Measurements from ENCODE around the gene ARFGAP1. TPM values are rescaled to one million over a fixed set of nuclear protein-coding genes. Genes with fewer than 3 reads are reported as not detected.

The ARFGAP1 gene
- polyA plus RNA-seq, 2 of the 4 experiments (the other 2 are of a cell fraction): 41.0 to 106 TPM

DNA sequence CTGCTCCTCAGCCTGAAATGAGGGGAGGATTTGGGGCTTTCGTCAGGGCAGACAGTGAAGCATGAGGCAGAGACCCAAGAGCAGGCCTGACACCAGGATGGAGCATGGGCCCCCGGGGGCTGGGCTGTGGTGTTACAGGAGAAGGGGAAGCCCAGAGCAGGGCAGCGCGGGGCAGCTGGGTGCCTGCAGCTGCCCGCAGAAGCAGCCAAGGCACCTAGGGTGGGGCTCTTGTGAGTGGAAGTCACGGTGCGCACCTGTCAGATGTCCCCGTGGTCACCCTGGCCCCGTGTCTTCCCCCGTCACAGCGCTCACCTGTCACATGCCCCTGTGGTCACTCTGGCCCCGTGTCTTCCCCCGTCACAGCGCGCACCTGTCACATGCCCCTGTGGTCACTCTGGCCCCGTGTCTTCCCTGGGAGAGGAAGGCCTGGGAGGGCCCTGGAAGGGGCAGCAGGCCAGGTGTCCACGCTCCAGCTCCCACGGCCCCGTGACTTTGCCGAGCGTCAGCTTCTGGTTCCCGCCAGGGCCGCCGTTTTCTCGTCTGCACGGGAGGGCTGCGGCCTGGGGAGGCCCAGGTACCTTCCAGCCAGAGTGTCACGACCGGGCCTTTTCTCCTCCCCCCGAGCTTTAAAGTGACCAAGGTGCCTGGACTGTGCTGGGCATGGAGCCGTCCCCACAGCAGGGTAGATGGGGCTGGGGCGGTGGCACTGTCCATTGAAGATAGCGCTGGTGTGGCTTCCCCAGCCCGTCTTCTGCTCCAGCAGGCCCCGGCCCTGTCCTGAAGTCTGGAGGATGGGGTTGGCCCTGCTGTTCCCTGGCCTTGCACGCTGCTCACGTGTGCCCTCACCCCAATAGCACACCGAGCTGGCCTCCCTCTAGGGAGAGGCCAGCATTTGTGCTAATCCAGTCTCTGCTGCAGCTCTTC lies 9.4 kb downstream of the ARFGAP1 start (continued):
- TF ChIP-seq HEYL (CRISPR knock-in tag; IDR thresholded peaks at IDR 0.05): no peak
- no peak for TF ChIP-seq HOXB5 (CRISPR knock-in tag; IDR thresholded peaks at IDR 0.05)
- no peak for TF ChIP-seq TP53 (CRISPR knock-in tag; IDR thresholded peaks at IDR 0.05)
- TF ChIP-seq ZC3H11A (IDR thresholded peaks at IDR 0.05): no peak

DNA sequence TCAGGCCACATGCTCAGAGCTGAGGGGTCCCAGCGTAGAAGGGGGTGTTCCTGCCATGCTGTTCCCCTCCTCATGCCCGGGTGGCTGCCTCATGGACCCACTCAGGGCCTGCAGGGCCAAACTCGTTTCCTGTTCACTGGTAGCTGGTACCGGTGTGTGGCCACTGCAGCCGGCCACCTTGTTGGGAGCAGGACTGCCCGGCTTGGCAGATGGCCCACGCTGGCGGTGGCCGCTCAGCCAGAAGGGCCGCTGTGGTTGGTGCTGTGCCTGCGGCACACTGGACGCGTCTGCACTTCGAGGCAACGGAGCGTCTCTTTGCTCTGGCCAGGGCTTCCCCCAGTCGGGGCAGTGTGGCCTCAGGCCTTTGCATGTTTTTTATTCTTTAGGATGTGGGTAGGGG lies 10.3 kb downstream of the ARFGAP1 start:
- Histone ChIP-seq H3K4me2 (no peak overlapping the region), H3K4me1 (no peaks in the 10 kb centered on the region), H3K9me3 (no peaks in the 10 kb centered on the region), H3K27ac (no peak overlapping the region), H3K4me3 (no peak overlapping the region)
- WGBS (ENCODE audit: missing lambda C conversion rate): 97% methylated on average over 12 of the region's 17 CpGs
- ATAC-seq (no peak), DNase-seq (ENCODE audit: low read depth in 1 of 2, low spot score in 1 of 2) (no peak), FAIRE-seq (no peak)
- TF ChIP-seq, protein P1, sequence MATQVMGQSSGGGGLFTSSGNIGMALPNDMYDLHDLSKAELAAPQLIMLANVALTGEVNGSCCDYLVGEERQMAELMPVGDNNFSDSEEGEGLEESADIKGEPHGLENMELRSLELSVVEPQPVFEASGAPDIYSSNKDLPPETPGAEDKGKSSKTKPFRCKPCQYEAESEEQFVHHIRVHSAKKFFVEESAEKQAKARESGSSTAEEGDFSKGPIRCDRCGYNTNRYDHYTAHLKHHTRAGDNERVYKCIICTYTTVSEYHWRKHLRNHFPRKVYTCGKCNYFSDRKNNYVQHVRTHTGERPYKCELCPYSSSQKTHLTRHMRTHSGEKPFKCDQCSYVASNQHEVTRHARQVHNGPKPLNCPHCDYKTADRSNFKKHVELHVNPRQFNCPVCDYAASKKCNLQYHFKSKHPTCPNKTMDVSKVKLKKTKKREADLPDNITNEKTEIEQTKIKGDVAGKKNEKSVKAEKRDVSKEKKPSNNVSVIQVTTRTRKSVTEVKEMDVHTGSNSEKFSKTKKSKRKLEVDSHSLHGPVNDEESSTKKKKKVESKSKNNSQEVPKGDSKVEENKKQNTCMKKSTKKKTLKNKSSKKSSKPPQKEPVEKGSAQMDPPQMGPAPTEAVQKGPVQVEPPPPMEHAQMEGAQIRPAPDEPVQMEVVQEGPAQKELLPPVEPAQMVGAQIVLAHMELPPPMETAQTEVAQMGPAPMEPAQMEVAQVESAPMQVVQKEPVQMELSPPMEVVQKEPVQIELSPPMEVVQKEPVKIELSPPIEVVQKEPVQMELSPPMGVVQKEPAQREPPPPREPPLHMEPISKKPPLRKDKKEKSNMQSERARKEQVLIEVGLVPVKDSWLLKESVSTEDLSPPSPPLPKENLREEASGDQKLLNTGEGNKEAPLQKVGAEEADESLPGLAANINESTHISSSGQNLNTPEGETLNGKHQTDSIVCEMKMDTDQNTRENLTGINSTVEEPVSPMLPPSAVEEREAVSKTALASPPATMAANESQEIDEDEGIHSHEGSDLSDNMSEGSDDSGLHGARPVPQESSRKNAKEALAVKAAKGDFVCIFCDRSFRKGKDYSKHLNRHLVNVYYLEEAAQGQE (IDR thresholded peaks at IDR 0.05): no peak
- no peak for TF ChIP-seq RAD21 (conservative IDR thresholded peaks at IDR 0.05 in 1 of 2, IDR thresholded peaks at IDR 0.05 in 1 of 2)
- no peak for TF ChIP-seq POLR2AphosphoS2 (conservative IDR thresholded peaks at IDR 0.05; ENCODE audit: low read length)
- TF ChIP-seq, protein P2, sequence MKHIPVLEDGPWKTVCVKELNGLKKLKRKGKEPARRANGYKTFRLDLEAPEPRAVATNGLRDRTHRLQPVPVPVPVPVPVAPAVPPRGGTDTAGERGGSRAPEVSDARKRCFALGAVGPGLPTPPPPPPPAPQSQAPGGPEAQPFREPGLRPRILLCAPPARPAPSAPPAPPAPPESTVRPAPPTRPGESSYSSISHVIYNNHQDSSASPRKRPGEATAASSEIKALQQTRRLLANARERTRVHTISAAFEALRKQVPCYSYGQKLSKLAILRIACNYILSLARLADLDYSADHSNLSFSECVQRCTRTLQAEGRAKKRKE (CRISPR knock-in tag; IDR thresholded peaks at IDR 0.05; ENCODE audit: low read depth): no peak
- no peak for TF ChIP-seq RFX5 (IDR thresholded peaks at IDR 0.05)
- no peak for TF ChIP-seq CEBPB (IDR thresholded peaks at IDR 0.05)
- TF ChIP-seq MYC (IDR thresholded peaks at IDR 0.05; ENCODE audit: borderline replicate concordance, low read length): no peak
- TF ChIP-seq, protein P3, sequence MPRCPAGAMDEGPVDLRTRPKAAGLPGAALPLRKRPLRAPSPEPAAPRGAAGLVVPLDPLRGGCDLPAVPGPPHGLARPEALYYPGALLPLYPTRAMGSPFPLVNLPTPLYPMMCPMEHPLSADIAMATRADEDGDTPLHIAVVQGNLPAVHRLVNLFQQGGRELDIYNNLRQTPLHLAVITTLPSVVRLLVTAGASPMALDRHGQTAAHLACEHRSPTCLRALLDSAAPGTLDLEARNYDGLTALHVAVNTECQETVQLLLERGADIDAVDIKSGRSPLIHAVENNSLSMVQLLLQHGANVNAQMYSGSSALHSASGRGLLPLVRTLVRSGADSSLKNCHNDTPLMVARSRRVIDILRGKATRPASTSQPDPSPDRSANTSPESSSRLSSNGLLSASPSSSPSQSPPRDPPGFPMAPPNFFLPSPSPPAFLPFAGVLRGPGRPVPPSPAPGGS (IDR thresholded peaks at IDR 0.05): no peak
- ChIA-PET POLR2A (no interaction called here), CTCF (interaction anchor here (0.8 to 30.4 kb wide), 6 partner anchors 8 to 57 kb away, joined by 3 to 401 read pairs (median 4); partner anchors contain the start of genes ARFGAP1 and COL20A1)

DNA sequence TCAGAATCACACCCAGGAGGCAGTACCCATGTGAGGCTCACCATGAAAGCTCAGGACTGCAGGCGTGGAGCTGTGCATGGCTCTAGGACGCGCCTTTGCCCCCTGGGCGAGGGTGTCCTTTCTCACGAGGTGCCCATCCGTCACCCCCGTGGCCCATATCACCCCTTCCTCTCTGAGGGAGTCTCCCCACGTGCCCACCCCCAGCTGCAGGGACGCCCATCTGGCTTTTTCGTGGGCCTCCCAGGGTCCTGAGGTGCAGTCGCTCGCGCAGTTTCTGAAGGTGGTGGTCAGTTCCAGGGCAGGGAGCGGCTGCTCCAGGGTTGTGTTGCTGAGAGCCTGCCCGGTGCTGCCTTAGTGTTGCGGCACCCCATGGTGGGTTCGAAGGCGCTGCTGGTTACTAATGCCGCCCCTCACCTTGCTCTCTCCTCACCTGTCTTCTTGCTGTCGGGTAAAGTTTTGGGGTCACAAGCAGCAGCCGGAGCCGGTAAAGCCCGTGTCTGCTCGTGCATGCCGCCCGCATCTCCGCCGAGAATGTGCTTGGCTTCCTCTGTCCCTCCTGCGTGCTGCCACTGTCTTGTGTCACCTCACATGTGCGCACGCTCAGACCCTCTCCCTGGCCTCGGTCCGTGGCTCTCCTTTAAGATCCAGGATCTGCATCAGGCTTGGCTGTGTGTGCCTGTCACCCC lies 10.9 kb downstream of the ARFGAP1 start:
- DNase-seq (ENCODE audit: low read depth in 1 of 2, low spot score in 1 of 2): no peak
- WGBS (ENCODE audit: missing lambda C conversion rate): 91% methylated on average over 31 of the region's 33 CpGs
- ChIA-PET CTCF (interaction anchor here (0.9 to 30.4 kb wide), 5 partner anchors 8 to 58 kb away, joined by 3 to 401 read pairs (median 4); partner anchors contain the start of genes ARFGAP1 and COL20A1), POLR2A (interaction anchor here (0.6 to 1.7 kb wide), 2 partner anchors 10 to 314 kb away, joined by 3 to 6 read pairs; partner anchors contain the start of gene ARFGAP1)
- Histone ChIP-seq H3K27ac (no peak overlapping the region), H3K4me1 (no peaks in the 10 kb centered on the region), H3K4me2 (no peak overlapping the region), H3K9me3 (no peaks in the 10 kb centered on the region), H3K4me3 (no peak overlapping the region)
- FAIRE-seq: no peak
- no peak for ATAC-seq
- no peak for TF ChIP-seq ESRRA (IDR thresholded peaks at IDR 0.05; ENCODE audit: borderline replicate concordance, low read length)
- TF ChIP-seq, protein P4, sequence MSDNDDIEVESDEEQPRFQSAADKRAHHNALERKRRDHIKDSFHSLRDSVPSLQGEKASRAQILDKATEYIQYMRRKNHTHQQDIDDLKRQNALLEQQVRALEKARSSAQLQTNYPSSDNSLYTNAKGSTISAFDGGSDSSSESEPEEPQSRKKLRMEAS (IDR thresholded peaks at IDR 0.05): no peak
- TF ChIP-seq TFCP2L1 (CRISPR knock-in tag; IDR thresholded peaks at IDR 0.05): no peak
- TF ChIP-seq, protein P5, sequence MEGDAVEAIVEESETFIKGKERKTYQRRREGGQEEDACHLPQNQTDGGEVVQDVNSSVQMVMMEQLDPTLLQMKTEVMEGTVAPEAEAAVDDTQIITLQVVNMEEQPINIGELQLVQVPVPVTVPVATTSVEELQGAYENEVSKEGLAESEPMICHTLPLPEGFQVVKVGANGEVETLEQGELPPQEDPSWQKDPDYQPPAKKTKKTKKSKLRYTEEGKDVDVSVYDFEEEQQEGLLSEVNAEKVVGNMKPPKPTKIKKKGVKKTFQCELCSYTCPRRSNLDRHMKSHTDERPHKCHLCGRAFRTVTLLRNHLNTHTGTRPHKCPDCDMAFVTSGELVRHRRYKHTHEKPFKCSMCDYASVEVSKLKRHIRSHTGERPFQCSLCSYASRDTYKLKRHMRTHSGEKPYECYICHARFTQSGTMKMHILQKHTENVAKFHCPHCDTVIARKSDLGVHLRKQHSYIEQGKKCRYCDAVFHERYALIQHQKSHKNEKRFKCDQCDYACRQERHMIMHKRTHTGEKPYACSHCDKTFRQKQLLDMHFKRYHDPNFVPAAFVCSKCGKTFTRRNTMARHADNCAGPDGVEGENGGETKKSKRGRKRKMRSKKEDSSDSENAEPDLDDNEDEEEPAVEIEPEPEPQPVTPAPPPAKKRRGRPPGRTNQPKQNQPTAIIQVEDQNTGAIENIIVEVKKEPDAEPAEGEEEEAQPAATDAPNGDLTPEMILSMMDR (IDR thresholded peaks at IDR 0.05): no peak
- TF ChIP-seq, protein P6, sequence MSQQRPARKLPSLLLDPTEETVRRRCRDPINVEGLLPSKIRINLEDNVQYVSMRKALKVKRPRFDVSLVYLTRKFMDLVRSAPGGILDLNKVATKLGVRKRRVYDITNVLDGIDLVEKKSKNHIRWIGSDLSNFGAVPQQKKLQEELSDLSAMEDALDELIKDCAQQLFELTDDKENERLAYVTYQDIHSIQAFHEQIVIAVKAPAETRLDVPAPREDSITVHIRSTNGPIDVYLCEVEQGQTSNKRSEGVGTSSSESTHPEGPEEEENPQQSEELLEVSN (IDR thresholded peaks at IDR 0.05; ENCODE audit: borderline replicate concordance, low read depth): no peak
- TF ChIP-seq, protein P1 (IDR thresholded peaks at IDR 0.05): no peak
- no peak for TF ChIP-seq POLR2AphosphoS2 (conservative IDR thresholded peaks at IDR 0.05; ENCODE audit: low read length)
- TF ChIP-seq SREBF2 (IDR thresholded peaks at IDR 0.05): no peak
